Aorta (tissue), 5 donors: Measurements from ENCODE around the gene CEP104. TPM values are rescaled to one million over a fixed set of nuclear protein-coding genes. Genes with fewer than 3 reads are reported as not detected.

Experiments used
- ATAC-seq: fragments of 200-7000 bp; cut with Tn5 transposase; one replicate; pipeline ENCODE4 v1.9.1; 2022; ENCODE audit warnings: moderate library complexity; ENCODE audit not compliant: low FRiP score
- DNase-seq, 2 donors: peaks; one replicate each; pipeline ENCODE4 v3.0.0-alpha.2; 2020
- H3K27ac ChIP-seq, 2 donors: one replicate each; pipeline ENCODE4 v1.5.1; 2013; ENCODE audit warnings: low read length in 2 of 2, mild to moderate bottlenecking in 2 of 2, moderate library complexity in 2 of 2, control low read depth in 1 of 2, inconsistent platforms in 1 of 2, low read depth in 1 of 2
- H3K27me3 ChIP-seq, 2 donors: one replicate each; pipeline ENCODE4 v1.6.1; 2013; ENCODE audit warnings: control low read depth in 1 of 2, low read length in 1 of 2, mild to moderate bottlenecking in 1 of 2, moderate library complexity in 1 of 2; ENCODE audit not compliant: insufficient read depth in 2 of 2, control insufficient read depth in 1 of 2
- H3K36me3 ChIP-seq, 2 donors: one replicate each; pipeline ENCODE4 v1.6.1; 2013; ENCODE audit warnings: control low read depth in 1 of 2, low read length in 1 of 2, mild to moderate bottlenecking in 1 of 2; ENCODE audit not compliant: insufficient read depth in 2 of 2, control insufficient read depth in 1 of 2
- H3K4me1 ChIP-seq, 2 donors: one replicate each; pipeline ENCODE4 v1.6.1; 2013; ENCODE audit warnings: low read length in 2 of 2, control low read depth in 1 of 2, mild to moderate bottlenecking in 1 of 2, moderate library complexity in 1 of 2; ENCODE audit not compliant: insufficient read depth in 2 of 2, control insufficient read depth in 1 of 2
- H3K4me3 ChIP-seq, 2 donors: one replicate each; pipeline ENCODE4 v1.5.1; 2013; ENCODE audit warnings: low read length in 2 of 2, control low read depth in 1 of 2, mild to moderate bottlenecking in 1 of 2
- H3K9me3 ChIP-seq: one replicate; pipeline ENCODE4 v1.6.1; 2013; ENCODE audit warnings: mild to moderate bottlenecking, low read length; ENCODE audit not compliant: control insufficient read depth
- WGBS, 2 donors: extraction: QIAGEN DNeasy Blood & Tissue Kit; methylation state at CpG; one replicate each; pipeline ENCODE4 v1.1.7; 2013; 5-methylcytosine and 5-hydroxymethylcytosine counted together
- intact Hi-C, 2 donors: fragments of 100-400 bp; cut with DNase I; formaldehyde crosslinking; loops; one replicate each; pipeline versions ENCODE4 v1.14.2 to v1.15.0; 2022
- polyA plus RNA-seq, 2 donors: library from polyadenylated mRNA; stranded (reverse); fragments of 200-250 nt; gene quantifications; one replicate each; pipeline ENCODE4 v1.2.3, GENCODE V29; 2013
- total RNA-seq, 2 donors: library from RNA; stranded (reverse); fragmentation: NEBNext Ultra II Directional; extraction: Animal tissue kit (Norgen Biotek cat#: 25700); gene quantifications; one replicate each; pipeline ENCODE4 v1.2.1, GENCODE V29; 2021
- donor health status: healthy with polysubstance abuse.
- donor health status: Bipolar disorder and iron deficiency.
- donor health status: DM: no; HTN: no; CAD: no.
- donor health status: DM: no; HTN: no; CAD: no.
- donor health status: DM: yes; HTN: yes; CAD: no.

CEP104 gene
- total and polyA plus RNA-seq, 4 donors = 8.1 to 53.6 (median 28.2) TPM

DNA sequence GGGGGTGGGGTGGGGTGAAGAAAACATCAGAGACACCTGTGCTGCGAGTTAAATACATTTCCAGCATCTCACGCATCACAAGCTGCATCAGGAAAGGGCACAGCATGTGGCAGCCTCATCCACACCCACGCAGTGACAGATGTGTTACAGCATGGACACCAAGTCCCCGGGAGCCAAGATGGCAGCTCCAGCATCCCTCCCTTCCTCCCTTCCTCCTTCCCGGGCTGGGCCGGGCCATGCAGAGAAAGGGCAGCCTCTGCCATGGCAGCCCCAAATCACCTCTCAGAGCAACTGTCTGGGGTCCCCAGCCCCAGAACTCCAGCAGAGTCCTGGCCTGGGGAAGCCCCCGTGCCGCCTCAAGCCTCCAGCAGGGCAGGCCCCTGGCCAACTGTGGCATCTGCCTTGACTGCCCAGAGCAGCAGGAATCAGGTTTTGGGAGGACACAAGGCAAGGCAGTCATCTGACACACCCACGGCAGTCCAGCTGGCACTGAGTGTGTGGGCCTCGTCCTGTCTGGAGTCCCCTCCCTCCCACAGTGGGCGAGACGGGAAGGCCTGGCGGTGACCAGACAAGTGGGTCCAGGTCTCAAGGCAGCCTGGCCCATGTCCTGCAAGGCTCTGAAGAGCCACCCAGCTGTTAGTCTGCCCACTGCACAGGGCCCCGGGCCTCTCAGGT lies 78.3 kb downstream of the CEP104 start:
- Histone ChIP-seq H3K27ac (no peak overlapping the region), H3K27me3 (no peaks in the 10 kb centered on the region), H3K9me3 (no peaks in the 10 kb centered on the region), H3K4me1 (no peaks in the 10 kb centered on the region), H3K36me3 (peaks cover 0 to 8% of the 10 kb centered on the region in 2 donors), H3K4me3 (no peak overlapping the region)
- WGBS, 2 donors = 69 to 73% methylated on average over 11 to 14 of the region's 14 CpGs
- intact Hi-C loops = no loop called here
- ATAC-seq (no peak), DNase-seq (no peak)

- no peak for DNase-seq
- H3K4me1 ChIP-seq = no peaks in the 10 kb centered on the region
Observed at GRCh38 chr1:3777647-3778589, 79.1 kb downstream of the CEP104 start.

DNA sequence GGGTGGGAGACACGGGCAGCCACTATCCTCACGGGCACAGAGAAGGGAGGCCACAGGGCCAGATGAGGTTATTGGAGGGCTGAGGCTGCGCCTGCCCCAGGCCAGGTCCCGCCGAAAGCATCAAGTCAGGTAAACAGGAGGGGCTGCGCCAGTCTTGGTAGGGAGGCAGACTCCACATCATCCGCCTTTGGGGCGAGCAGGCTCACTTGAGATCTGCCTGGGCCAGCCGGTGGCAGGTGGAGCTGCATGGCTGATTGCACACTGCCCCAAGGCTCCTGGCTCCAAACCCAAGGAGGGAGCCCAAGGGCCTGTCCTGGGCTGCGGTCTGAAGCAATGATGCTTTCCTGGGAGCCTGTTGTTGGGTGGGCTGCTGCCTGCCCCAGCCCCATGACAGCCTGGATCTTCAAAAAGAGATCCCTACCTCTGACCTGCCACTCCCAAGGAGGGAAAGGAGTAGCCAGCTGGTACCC lies 79.9 kb downstream of the CEP104 start:
- H3K27ac ChIP-seq = no peak overlapping the region
- DNase-seq (no peak), ATAC-seq (no peak)
- no peaks in the 10 kb centered on the region for H3K4me1 ChIP-seq
- WGBS, 2 donors = 77 to 82% methylated on average over 10 of the region's 10 CpGs
- peaks cover 0 to 6% of the 10 kb centered on the region in 2 donors for H3K36me3 ChIP-seq
- H3K4me3 ChIP-seq = no peak overlapping the region
- H3K9me3 ChIP-seq = no peaks in the 10 kb centered on the region
- intact Hi-C loops = no loop called here
- no peaks in the 10 kb centered on the region for H3K27me3 ChIP-seq

More at GRCh38 chr1:3777647-3778589, 79.1 kb downstream of the CEP104 start:
- intact Hi-C loops = no loop called here
- Histone ChIP-seq H3K4me3 (no peak overlapping the region), H3K27ac (no peak overlapping the region), H3K9me3 (no peaks in the 10 kb centered on the region), H3K27me3 (no peaks in the 10 kb centered on the region), H3K36me3 (peaks cover 0 to 8% of the 10 kb centered on the region in 2 donors)
- WGBS, 2 donors = 72 to 82% methylated on average over 18 to 20 of the region's 20 CpGs
- no peak for ATAC-seq

GRCh38 chr1:3776231-3776961 lies 80.6 kb downstream of the CEP104 start:
- no peak for ATAC-seq
- H3K4me1 ChIP-seq = no peaks in the 10 kb centered on the region

GRCh38 chr1:3775490-3776230 lies 81.4 kb downstream of the CEP104 start:
- WGBS, 2 donors = 51 to 54% methylated on average over 27 of the region's 27 CpGs
- Histone ChIP-seq H3K9me3 (no peaks in the 10 kb centered on the region), H3K36me3 (peaks cover 0 to 2% of the 10 kb centered on the region in 2 donors), H3K4me1 (no peaks in the 10 kb centered on the region), H3K27ac (no peak overlapping the region), H3K27me3 (no peaks in the 10 kb centered on the region), H3K4me3 (no peak overlapping the region)
- intact Hi-C loops = no loop called here
- ATAC-seq (no peak), DNase-seq (peak in 1 of 2 donors; percentile 71)

More at GRCh38 chr1:3776231-3776961, 80.6 kb downstream of the CEP104 start:
- Histone ChIP-seq H3K36me3 (peaks cover 0 to 4% of the 10 kb centered on the region in 2 donors), H3K4me3 (no peak overlapping the region), H3K27ac (no peak overlapping the region), H3K9me3 (no peaks in the 10 kb centered on the region), H3K27me3 (no peaks in the 10 kb centered on the region)
- 74 to 77% methylated on average over 21 of the region's 21 CpGs for WGBS, 2 donors
- intact Hi-C loops = no loop called here
- DNase-seq = no peak

GRCh38 chr1:3774946-3775489 lies 82.0 kb downstream of the CEP104 start:
- peaks cover 0 to 2% of the 10 kb centered on the region in 2 donors for H3K36me3 ChIP-seq
- 64 to 70% methylated on average over 15 to 17 of the region's 17 CpGs for WGBS, 2 donors
- no peak overlapping the region for H3K27ac ChIP-seq
- intact Hi-C loops = no loop called here
- H3K4me3 ChIP-seq = no peak overlapping the region
- DNase-seq (peak in 1 of 2 donors; percentile 73), ATAC-seq (no peak)
- no peaks in the 10 kb centered on the region for H3K27me3 ChIP-seq
- H3K4me1 ChIP-seq = no peaks in the 10 kb centered on the region
- H3K9me3 ChIP-seq = no peaks in the 10 kb centered on the region

DNA sequence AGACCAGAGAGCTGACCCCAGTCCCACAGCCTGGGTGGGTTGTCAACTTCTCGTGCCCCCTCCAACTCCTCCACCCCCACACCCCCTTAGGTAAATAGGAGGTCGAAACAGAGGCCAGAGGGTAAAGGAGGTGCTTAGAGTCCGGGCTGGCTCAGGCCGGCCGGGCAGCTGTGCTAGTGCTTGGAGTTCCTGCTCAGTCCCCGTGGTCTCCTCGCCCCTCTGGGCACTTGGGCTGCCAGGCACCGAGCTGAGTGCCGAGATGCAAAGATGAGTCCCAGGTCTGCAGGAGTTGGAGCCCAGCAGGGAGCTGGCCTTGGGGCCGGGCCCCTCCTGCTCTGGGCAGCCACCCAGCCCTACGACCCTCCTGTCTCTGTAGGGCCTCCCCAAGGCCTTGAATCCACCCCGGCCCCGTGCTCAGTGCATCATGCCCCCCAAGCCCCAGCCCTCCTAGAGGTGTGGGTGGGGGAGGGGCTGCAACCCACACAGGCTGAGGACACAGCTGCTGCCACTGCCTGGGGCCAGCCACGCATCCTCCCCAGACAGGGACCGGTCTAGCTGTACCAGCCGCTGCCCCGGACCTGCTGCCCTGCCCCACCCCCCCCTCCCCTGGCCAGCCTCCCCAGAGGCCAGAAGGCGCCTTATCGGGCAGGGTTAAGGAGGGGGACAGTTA lies 82.6 kb downstream of the CEP104 start:
- Histone ChIP-seq H3K36me3 (no peaks in the 10 kb centered on the region), H3K27ac (no peak overlapping the region), H3K9me3 (no peaks in the 10 kb centered on the region), H3K4me1 (no peaks in the 10 kb centered on the region), H3K4me3 (no peak overlapping the region), H3K27me3 (no peaks in the 10 kb centered on the region)
- ATAC-seq (no peak), DNase-seq (no peak)
- WGBS, 2 donors = 78 to 83% methylated on average over 19 of the region's 19 CpGs
- intact Hi-C loops = no loop called here
